Left ventricle myocardium inferior (tissue), 1 donor: ENCODE results near the gene METRN. TPM values are rescaled to one million over a fixed set of nuclear protein-coding genes. Genes with fewer than 3 reads are reported as not detected.

Experiments
- DNase-seq: peaks from one replicate; pipeline ENCODE4 v3.0.0-alpha.2; 2020
- H3K27ac ChIP-seq: fragments of 200-600 bp; replicated peaks from 2 replicates; pipeline ENCODE4 v1.8.0; 2021
- H3K27me3 ChIP-seq: fragments of 200-600 bp; 2 replicates; pipeline ENCODE4 v1.8.0; 2021; ENCODE audit warnings: low read depth
- H3K36me3 ChIP-seq: fragments of 200-600 bp; 2 replicates; pipeline ENCODE4 v1.8.0; 2021
- H3K4me1 ChIP-seq: fragments of 200-600 bp; 2 replicates; pipeline ENCODE4 v1.8.0; 2021
- H3K4me3 ChIP-seq: fragments of 200-600 bp; 2 replicates; pipeline ENCODE4 v1.8.0; 2021; ENCODE audit warnings: mild to moderate bottlenecking, moderate library complexity
- H3K9me3 ChIP-seq: fragments of 200-600 bp; replicated peaks from 2 replicates; pipeline ENCODE4 v1.8.0; 2021
- intact Hi-C: fragments of 100-400 bp; cut with micrococcal nuclease; formaldehyde crosslinking; loops from one replicate; pipeline ENCODE4 v1.11.0; 2022
- total RNA-seq: library from RNA; stranded (reverse); fragmentation: NEBNext Ultra II Directional; extraction: Animal tissue kit (Norgen Biotek cat#: 25700); gene quantifications from one replicate; pipeline ENCODE4 v1.2.1, GENCODE V29; 2021
- TF ChIP-seq, protein P1 (sequence below): fragments of 200-600 bp; IDR thresholded peaks from 2 replicates; pipeline ENCODE4 v1.8.0; 2021; ENCODE audit warnings: antibody characterized with exemption, mild to moderate bottlenecking, borderline replicate concordance
- donor health status: DM: no; HTN: yes; CAD: no; lungs with severe emphysema.

METRN gene
- total RNA-seq, 1 donor from 2014 or later, result 62.5 TPM

DNA sequence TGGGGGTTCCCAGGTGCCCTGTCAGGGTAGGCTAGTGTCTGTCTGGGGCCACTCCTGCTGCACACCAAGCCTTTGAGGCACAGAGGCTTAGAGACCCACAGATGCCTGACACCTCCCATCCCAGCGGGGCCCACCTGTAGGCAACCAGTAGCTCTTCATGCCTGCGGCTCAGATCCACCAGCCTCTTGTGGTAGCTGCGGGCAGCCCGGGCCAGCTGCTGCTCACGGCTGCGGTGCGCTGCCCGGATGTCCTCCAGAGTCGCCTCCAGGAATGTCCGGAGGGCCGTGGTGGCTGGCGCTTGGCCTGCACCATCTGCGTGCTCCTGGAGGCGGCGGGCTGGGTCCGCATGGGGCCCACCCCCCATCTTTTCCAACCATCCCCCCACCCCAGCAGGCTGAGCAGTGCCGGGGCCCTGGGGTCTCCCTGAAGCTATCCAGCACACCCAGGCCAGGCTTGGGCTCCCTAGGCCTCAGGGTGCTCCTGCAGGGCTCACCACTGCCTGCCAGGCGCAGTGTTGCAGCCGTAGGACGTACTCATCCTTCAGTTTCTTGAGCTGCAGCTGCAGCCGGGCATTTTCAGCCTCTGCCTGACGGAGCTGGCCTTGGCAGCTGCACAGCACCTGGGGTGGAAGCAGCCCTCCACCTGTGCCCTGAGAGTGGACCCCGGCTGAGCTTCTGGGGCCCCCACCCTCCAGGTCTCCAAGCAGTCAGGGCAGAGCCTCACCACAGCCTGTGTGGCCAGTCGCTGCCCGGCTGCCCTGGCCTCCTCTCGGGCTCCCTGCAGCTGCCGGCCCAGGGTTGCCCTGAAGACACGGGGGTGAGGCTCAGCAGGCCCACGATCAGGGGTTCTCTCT, 9.5 kb downstream of the METRN start:
- H3K27ac ChIP-seq, result no peak overlapping the region
- no peak overlapping the region for H3K4me3 ChIP-seq
- H3K9me3 ChIP-seq, result no peaks in the 10 kb centered on the region
- intact Hi-C loops, result no loop called here
- H3K27me3 ChIP-seq, result peaks cover 26% of the 10 kb centered on the region
- H3K4me1 ChIP-seq, result peaks cover 54% of the 10 kb centered on the region
- no peak for DNase-seq
- no peaks in the 10 kb centered on the region for H3K36me3 ChIP-seq
- TF ChIP-seq, protein P1, sequence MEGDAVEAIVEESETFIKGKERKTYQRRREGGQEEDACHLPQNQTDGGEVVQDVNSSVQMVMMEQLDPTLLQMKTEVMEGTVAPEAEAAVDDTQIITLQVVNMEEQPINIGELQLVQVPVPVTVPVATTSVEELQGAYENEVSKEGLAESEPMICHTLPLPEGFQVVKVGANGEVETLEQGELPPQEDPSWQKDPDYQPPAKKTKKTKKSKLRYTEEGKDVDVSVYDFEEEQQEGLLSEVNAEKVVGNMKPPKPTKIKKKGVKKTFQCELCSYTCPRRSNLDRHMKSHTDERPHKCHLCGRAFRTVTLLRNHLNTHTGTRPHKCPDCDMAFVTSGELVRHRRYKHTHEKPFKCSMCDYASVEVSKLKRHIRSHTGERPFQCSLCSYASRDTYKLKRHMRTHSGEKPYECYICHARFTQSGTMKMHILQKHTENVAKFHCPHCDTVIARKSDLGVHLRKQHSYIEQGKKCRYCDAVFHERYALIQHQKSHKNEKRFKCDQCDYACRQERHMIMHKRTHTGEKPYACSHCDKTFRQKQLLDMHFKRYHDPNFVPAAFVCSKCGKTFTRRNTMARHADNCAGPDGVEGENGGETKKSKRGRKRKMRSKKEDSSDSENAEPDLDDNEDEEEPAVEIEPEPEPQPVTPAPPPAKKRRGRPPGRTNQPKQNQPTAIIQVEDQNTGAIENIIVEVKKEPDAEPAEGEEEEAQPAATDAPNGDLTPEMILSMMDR, result no peak

DNA sequence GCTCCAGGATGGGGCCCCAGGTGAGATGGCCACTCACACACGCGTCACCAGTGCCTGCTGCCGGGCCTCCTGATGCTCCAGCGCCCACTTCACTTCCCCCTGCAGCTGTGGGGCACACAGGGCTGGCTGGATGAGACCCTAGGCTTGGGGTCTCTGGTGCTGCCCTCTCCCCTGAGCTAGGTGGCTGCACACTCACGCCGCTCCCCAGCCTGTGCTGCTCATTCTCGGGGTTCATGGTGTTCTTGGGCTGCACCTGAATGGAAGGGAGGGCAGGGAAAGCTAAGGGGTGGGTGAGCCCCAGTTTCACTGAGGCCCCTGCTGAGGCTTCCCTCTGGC, 10.1 kb downstream of the METRN start:
- Histone ChIP-seq H3K27me3 (peaks cover 26% of the 10 kb centered on the region), H3K9me3 (no peaks in the 10 kb centered on the region), H3K36me3 (no peaks in the 10 kb centered on the region), H3K27ac (no peak overlapping the region), H3K4me1 (peaks cover 48% of the 10 kb centered on the region), H3K4me3 (no peak overlapping the region)
- intact Hi-C loops, result no loop called here
- TF ChIP-seq, protein P1, result no peak
- no peak for DNase-seq

DNA sequence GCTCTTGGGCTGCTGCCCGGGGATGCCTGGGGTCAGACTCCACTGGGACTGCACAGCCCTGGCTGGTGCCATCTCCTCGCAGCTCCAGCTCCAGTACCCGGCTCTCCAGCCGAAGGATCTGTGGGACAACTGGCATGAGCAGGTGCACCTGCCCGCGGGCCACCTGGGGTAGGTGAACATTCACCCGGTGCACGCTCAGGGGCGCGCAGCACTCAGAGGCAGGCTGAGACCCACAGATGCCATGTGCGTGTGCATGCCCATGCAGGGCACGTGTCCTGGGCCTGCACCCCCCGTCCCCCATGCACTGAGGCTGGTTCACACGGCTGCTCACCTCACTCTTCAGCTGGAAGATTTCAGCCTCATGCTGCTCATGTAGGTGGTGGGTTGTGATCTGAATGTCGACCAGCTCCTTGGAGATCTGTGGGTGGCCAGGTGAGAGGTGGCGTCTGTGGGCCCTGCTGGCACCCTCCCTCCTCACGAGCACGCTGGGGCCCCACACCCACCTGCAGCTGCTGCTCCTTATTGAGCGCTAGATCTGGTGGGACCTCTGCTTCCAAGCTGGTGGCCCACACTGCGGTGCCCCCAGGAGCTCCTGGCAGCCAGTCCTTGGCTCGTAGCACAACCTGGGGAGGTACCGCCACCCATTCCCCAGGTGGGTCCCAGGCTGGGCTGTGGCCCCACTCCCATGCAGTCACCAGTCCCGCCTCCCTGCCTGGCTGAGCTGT, 10.7 kb downstream of the METRN start:
- TF ChIP-seq, protein P1, result no peak
- Histone ChIP-seq H3K36me3 (peaks cover 4% of the 10 kb centered on the region), H3K27ac (no peak overlapping the region), H3K4me3 (no peak overlapping the region), H3K27me3 (peaks cover 26% of the 10 kb centered on the region), H3K9me3 (no peaks in the 10 kb centered on the region), H3K4me1 (peaks cover 42% of the 10 kb centered on the region)
- DNase-seq, result no peak
- intact Hi-C loops, result no loop called here

DNA sequence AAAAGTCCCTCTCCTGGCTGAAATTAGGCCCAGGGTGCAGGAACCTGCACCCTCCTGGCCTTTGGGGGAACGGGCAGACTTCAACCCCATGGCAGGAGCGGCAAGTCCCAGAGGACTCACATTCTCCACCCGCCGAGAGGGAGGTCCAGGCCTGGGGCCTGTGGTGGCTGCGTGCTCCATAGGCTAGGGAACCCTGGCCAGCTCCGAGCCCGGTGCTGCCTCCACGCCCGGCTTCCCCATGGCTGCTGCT, 11.2 kb downstream of the METRN start:
- Histone ChIP-seq H3K4me1 (peaks cover 37% of the 10 kb centered on the region), H3K9me3 (no peaks in the 10 kb centered on the region), H3K27ac (no peak overlapping the region), H3K4me3 (peak overlapping the region; percentile 75), H3K27me3 (peaks cover 26% of the 10 kb centered on the region), H3K36me3 (peaks cover 5% of the 10 kb centered on the region)
- TF ChIP-seq, protein P1, result no peak
- no peak for DNase-seq
- intact Hi-C loops, result no loop called here

DNA sequence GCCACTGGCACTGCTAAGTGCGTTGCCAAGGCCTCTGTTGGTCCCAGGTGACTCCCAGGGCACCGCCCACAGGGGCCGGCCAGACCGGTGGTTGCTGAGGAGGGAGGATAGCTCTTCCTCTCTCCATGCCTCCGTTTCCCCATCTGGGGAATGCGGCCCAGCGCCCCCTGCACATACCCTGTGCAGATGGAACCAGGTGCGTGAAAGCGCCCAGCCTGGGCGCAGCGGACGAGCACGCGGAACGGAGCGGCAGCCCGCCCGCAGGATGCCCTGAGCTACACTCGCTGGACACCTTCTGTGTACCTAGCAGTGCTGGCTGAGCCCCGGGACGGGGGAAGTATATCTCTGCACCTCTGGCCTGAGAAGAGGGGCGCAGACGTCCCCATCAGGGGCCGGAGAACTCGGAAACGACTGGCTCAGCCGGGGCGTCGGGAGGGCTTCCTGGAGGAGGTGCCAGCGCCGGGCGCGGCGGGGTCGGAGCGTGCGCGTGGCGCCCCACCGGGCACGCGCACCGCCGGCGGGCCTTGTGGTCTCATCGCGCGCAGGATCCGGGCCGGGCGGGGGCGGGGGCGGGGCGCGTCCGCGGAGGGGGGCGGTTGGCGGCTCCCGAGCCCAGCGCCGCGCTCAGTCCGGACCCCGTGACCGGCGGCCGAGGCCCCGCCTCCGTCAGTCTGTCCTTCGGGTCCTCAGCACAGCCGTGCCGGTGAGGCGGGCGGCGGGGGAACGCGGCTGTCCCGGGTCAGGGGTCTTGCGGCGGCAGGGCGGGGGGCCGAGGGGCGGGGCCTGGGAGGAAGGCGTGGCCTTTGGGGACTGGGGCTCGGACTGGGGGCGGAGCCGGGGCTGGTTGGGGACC, 11.7 kb downstream of the METRN start, which contains the start of the genes CCDC78 and HAGHL:
CCDC78 (minus strand) TSS at position 6 of the 853 bp plus-strand sequence. CDS start 76 bp downstream, outside the sequence.
HAGHL (plus strand) TSS at position 669 of the 853 bp plus-strand sequence. CDS start 404 bp downstream, outside the sequence.
- Histone ChIP-seq H3K36me3 (peaks cover 5% of the 10 kb centered on the region), H3K4me1 (peaks cover 32% of the 10 kb centered on the region), H3K4me3 (peak within 1 kb of the TSS; percentile 75), H3K27me3 (peaks cover 26% of the 10 kb centered on the region), H3K27ac (no peak within 1 kb of the TSS), H3K9me3 (no peaks in the 10 kb centered on the region)
- TF ChIP-seq, protein P1, result no peak
- DNase-seq, result peak; percentile 67
- intact Hi-C loops, result no loop called here
